ENCODE measurements around the gene ESRRB.

ESRRB gene

DNA sequence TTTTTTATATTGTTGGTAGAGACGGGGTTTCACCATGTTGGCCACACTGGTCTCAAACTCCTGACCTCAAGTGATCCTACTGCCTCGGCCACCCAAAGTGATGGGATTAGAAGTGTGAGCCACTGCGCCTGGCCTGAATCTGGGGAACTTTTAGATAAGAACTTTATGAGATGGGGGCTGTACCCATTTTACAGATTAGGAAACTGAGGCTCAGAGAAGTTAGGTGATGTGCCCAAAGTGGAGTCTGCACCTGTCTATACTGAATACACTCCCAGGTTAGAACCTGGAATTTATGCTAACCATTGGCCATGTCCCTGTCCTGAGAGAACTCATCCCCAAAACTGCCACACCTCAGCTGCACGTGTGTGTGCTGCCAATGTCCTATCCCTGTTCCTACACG is 81.9 kb downstream of the ESRRB start:
- DNase-seq = no peak

DNA sequence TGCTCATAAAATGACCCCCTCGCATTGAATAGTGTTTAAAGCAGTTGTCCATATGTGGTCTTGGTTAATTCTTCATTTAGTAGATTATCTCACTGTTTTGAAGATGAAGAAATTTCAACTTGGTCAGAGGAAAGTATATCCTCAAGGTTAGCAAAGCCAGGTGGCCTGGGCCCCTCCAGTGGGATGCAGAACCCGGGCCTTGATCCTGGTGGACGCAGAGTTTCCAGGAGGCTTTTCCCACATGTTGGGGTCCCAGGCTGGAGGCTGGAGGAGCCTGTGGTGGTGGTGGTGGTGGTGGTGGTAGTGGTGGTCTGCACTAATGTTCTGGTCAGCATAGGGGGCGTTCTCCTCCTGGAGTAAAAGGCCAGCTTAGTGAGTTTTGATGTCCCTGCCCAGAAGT is 85.9 kb downstream of the ESRRB start:
- DNase-seq = no peak

DNA sequence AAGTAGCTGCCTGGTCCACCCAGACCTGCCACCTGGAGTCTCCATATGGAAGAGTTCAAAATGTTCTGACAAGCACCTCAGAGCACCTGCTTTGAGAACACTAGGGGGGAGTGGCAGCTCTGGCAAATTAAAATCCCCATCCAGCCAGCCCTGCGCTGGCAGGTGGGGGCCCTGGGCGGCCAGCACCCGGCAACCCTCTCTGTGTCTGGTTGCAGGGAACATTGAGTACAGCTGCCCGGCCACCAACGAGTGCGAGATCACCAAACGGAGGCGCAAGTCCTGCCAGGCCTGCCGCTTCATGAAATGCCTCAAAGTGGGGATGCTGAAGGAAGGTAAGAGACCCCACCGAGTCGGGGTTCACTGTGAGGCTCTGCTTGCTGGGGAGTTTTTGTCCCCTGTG is 86.4 kb downstream of the ESRRB start:
- DNase-seq = no peak

- DNase-seq = no peak
Measured at GRCh38 chr14:76463105-76463504, 87.2 kb downstream of the ESRRB start.

- DNase-seq = no peak
Measured at GRCh38 chr14:76464856-76465255, 88.9 kb downstream of the ESRRB start.

DNA sequence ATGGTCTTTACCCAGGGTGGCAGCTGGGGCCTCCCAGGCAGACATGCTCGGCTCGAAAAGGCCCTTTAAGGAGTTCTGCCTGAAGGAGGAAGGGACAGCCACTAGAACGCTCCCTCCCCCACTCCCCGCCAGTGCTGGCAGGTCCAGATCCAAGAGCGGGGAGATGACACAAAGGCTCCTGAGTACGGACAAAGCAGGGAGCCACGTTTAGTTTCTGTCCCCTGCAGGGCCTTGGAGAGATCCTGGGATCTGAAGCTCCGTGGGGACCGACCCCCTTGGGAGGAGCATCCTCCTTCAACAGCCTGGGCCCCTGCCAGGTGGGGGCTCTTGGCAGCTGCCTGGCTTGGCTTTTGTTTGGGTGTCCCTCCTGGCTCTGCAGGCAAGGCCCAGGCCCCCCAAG is 89.7 kb downstream of the ESRRB start:
- no peak for DNase-seq

DNA sequence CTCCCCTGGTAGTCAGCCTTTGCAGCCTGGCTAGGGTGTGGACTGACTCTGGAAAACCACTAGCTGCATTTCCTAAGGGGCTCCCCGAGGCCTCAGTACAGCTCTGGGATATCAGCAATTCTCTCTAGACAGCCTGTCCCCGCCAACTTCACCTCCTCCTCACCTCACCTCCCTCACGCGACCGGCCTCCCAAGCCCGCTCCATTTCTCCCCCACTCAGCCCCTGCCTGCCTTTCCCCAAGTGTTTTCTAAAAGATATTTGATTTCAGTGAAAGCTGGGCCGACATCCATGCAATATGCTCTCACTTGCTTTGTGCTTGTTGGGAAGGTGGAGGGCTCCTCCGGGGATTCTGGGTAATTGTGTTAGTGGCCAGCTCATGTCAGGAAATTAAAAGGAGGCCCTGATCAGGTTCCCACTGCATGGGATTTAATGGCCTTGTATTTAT is 91.8 kb downstream of the ESRRB start:
- no peak for DNase-seq

DNA sequence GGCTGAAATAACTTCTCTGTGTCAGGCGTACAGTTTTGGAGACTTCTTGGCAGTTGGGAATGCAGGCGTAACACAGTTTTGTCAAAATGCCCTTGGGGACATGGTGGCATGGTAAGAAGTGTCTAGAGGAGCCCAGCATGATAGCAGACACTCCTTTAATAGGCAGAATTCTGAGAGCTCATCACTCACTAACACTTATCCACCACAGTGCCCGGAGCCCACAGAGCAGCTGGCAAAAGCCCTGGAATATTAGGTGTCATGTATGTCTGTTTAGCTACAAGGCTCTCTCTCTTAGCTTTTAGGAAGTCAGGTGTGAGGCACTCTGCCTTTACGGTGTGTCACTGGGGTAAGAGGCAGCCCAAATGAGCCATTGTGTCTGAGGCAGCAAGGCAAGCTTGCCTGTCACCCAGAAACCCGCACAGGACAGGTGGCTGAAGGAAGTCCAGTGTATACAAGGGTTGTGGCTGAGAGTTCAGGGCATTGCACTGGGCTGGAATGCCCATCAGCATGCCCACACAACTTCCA is 96.3 kb downstream of the ESRRB start:
- no peak for DNase-seq

DNA sequence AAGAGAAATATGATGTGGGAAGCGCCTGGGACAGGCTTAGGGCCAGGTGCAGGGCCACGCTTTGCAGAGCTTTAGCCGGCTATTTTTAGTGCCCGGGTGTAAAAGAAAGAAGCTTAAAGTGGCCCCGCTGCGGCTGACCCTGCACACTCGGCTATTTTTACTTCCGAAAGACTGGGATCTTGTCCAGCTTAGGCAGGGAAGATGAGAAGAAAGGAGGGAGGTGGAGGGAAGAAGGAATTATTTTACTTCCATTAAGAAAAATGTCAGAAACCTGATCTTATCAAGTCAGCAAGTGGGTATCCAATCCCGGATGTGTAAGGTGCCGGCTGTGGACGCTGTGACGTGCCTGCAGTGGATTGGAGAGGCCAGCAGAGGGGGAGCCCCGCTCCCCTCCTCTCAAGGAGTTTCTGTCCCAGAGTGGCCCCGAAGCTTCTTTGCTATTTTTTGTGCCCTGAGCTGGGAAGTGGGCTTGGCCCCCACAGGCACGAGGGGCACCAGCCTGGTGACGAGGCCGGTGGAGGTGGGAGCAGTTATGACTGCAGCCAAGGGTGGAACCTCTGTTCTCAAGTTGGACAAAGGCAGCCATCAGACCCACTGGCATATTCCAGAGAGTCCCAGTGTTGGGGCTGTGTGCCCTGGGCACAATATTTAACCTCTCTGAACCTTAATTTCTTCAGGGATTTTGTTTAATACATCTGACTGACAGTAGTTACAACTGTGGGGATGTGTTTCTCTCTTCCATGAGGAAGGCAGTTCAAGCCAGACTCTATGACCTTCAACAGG is 97.7 kb downstream of the ESRRB start:
- DNase-seq = no peak

DNA sequence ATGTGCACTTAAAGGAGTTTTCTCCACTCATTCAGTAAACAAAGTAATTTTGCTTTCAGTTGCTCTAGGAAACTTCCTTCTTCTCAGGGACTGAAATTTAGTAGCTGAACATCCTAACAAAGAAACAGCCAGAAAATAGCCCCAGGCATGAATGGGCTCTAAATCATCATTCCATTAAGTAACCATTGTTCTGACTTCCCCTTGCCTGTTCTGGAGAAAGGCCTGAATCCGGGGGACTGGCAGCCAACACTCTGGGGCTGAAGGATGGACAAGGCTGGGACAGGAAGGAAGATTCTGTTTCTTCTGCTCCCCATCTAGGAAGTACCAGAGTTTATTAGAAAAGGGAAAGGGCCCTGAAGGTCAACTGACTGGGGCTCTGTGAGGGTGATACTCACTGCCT is 104.5 kb downstream of the ESRRB start:
- no peak for DNase-seq

DNA sequence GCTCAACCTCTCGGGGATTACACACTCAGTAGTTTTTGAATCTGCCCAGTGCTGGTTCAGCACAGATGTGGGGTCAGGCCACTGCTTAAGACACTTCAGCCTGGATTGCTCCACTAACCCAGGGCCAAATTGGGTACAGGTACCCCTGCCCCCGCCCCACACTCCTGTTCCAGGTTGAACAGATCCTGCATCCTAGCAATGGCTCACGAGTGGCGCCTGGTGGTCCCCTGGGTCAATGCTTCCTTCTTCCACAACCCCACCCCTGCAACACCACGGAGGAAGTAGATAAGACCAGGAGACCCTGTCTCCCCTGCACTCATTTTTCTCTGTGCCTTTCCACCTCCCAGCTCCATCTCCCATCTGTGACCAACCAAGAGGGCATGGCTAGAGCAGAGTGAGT is 108.4 kb downstream of the ESRRB start:
- DNase-seq = no peak

DNA sequence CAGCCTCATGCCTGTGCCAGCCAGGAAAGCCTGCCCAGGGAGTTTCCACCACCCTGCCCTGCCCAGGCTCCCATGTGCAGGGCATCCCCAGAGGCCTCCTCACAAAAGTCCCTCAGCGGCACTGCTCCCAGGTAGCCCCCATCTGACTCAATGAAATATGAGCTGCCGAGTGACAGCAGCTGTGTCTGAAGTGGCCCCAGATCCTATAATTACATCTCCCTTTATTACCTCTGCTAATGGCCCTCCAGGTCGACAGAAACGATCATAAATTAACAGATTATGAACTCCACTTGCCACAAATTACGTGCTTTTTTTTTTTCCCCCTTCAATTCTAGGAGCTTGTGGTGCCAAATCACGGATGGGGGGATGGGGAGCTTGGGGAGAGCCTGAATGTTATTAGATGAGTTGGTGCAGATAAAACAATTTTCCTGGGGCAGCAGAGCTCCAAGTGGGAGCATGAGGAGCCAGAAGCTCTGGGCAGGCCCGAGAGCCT is 110.4 kb downstream of the ESRRB start:
- no peak for DNase-seq

DNA sequence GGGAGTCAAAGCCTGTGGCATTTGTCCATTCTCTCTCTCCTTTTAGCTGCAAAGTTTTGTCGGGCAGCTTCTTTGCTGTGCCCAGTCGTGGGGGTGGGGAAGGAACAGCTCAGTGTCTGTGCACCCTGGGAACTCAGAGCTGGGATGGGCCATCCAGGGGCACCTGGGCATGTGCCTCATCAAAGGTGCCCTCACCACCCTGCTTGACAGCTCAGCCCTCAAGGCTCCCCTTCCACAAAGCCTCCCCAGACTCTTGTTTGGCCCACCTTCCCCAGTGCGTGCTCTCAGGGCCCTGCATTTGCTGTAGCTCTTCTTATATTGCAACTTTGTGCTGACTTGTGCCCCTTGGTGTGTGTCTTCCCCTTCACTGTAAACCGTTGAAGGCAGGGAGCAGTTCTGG is 112.6 kb downstream of the ESRRB start:
- no peak for DNase-seq

- no peak for DNase-seq
Measured at GRCh38 chr14:76489667-76490066, 113.7 kb downstream of the ESRRB start.

GRCh38 chr14:76490111-76490510 is 114.2 kb downstream of the ESRRB start:
- DNase-seq = no peak

DNA sequence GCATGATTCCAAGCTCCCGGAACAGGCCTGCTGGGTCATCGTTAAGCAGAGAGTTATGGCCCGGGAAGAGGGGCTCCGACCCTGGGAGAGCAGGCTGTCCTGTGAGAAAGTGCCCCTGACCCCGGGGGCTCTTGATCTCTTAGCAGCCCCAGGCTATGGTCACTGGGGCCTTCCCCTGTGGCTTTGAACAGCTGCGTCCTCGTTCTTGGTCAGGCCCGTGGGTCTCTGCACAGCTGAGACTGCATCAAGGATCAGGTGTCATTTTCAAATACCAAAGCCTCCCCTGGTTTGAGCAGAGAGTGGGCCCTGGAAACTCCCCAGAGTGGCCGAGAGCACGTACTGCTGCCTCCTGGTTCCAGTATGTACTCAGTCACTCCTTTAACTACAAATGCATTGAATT is 114.8 kb downstream of the ESRRB start:
- DNase-seq = no peak

GRCh38 chr14:76491172-76491930 is 115.4 kb downstream of the ESRRB start:
- no peak for DNase-seq

DNA sequence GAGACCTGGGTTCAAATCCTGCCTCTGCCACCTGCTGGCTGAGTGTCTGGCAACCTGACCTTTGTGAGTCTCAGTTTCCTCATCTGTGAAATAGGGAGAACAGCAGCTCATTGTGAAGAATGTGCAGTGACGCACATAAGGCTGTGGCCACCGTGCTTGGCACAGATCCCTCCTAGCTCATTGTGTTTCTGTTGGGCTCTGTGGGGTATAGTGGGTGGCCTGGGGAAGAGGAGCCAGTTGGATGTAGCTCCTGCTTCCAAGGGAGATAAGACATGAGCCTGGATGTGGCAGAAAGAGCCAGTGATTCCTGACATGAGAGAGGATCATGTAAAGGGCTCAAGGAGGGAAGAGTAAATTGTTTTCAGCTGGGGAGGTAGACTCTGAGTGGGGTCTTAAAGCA is 120.0 kb downstream of the ESRRB start:
- DNase-seq = no peak

DNA sequence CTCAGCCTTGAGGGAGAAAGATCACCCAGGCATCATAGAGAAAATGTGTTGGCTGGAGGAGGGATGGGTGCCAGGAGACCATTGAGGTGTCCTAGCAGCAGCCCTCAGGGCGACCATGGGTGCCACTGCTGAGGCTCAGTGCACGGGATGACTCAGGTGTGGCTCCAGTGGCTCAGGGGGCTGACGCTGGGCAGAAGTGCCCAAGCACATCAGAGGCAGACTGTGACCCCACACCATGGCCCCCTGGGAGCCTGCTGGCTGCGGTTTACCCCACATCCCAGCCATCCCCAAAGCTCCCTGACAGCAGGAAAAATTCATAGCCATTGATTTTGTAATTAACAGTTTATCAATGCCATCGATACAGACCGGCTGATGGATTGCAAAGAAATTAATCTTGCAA is 120.7 kb downstream of the ESRRB start:
- DNase-seq = no peak

GRCh38 chr14:76497550-76498462 is 121.9 kb downstream of the ESRRB start:
- DNase-seq = no peak

GRCh38 chr14:76498463-76498935 is 122.6 kb downstream of the ESRRB start:
- no peak for DNase-seq

DNA sequence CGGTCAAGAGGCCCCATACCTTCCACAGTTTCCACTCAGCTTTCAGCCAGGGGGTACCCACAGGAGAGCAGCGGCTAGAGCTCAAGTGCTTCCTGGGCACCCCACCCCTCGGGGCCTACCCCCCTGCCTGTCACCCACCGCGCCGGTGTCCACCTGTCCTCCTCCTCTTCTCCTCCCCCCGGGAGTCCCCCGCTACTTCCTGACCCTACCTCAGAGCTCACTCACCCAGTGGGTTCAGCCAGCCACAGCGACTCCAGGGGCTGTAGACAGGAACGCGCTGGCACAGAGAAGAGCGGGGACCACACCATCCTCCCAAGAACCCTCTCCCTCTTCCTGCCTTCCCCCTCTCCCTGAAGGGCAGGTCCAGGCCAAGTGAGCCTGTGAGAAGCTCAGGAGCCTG is 123.0 kb downstream of the ESRRB start:
- no peak for DNase-seq

DNA sequence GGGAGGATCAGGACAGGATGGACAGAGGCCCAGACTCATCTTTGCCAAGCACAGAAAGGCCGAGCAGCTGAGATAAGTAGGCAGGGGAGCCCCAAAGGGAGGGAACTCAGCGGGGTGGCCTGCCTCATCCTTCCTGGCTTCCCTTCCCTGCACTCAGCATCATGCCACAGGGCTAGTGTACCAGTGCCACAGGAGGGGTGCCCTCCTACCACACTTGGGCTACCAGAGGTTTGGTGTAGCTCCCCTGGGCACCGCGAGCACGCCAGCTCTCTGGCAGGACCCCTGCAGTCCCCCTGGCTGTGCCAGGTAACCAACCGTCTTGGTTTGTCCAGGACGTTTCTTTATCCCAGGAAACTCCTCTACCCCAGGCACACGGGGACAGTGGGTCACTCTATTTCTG is 123.5 kb downstream of the ESRRB start:
- DNase-seq = no peak

Measured in stimulated activated naive CD4-positive, alpha-beta T cell treated with Interleukin-2 at 50 U/mL for 16 hours (primary cell).